Ovary (tissue), 9 donors: ENCODE data around the gene SLC39A11. TPM values are rescaled to one million over a fixed set of nuclear protein-coding genes. Genes with fewer than 3 reads are reported as not detected.

ENCODE experiments used
- DNase-seq, 5 donors: peaks; one replicate each; pipeline ENCODE4 v3.0.0-alpha.2; 2019 to 2020
- H3K27ac ChIP-seq, 2 donors: fragments of 200-600 bp; one replicate each; pipeline versions ENCODE4 v1.5.1 to v1.8.0; 2019 to 2022
- H3K27me3 ChIP-seq: fragments of 200-600 bp; one replicate; pipeline ENCODE4 v1.8.0; 2022
- H3K36me3 ChIP-seq: fragments of 200-600 bp; sonication (generic); one replicate; pipeline ENCODE4 v1.5.1; 2019
- H3K4me1 ChIP-seq: one replicate; pipeline ENCODE4 v1.8.1; 2013; ENCODE audit warnings: mild to moderate bottlenecking, moderate library complexity; ENCODE audit not compliant: insufficient read depth
- H3K4me3 ChIP-seq: fragments of 200-600 bp; sonication (generic); one replicate; pipeline ENCODE4 v1.5.1; 2017
- H3K9me3 ChIP-seq, 2 donors: fragments of 200-600 bp in 1 of 2; sonication (generic) in 1 of 2; one replicate each; pipeline versions ENCODE4 v1.5.1 to v1.8.1; 2013 to 2019; ENCODE audit warnings: mild to moderate bottlenecking in 1 of 2, moderate library complexity in 1 of 2
- EP300 ChIP-seq: sonication (generic); formaldehyde crosslinking; IDR thresholded peaks from one replicate; pipeline ENCODE4 v1.6.1; 2017; ENCODE audit warnings: antibody characterized with exemption
- POLR2A ChIP-seq: fragments of 450-650 bp; IDR thresholded peaks from one replicate; pipeline ENCODE4 v1.6.1; 2017; ENCODE audit warnings: antibody characterized with exemption, mild to moderate bottlenecking, moderate library complexity
- WGBS, 3 donors: extraction: QIAGEN DNeasy Blood & Tissue Kit in 1 of 3; methylation state at CpG; one replicate each; pipeline versions ENCODE4 v1.1.5 to v1.1.7; 2013 to 2017; 5-methylcytosine and 5-hydroxymethylcytosine counted together
- intact Hi-C, 4 donors: fragments of 100-400 bp; cut with DNase I; formaldehyde crosslinking; loops; one replicate each; pipeline versions ENCODE4 v1.11.0 to v1.15.1; 2022 to 2023
- polyA plus RNA-seq, 2 donors: library from polyadenylated mRNA; stranded (reverse); fragments of 200-250 nt in 1 of 2; fragments of 350-450 nt in 1 of 2; fragmentation: Illumina TruSeq in 1 of 2; extraction: RNeasy Lipid Tissue Mini Kit (QIAGEN cat#74804) in 1 of 2; gene quantifications; one replicate each; pipeline ENCODE4 v1.2.3, GENCODE V29; 2013 to 2014
- total RNA-seq, 7 donors: library from RNA; depleted of rRNA in 2 of 7; stranded (reverse); fragments of >200 nt in 2 of 7; fragmentation: NEBNext Ultra II Directional in 3 of 7; extraction: Animal tissue kit (Norgen Biotek cat#: 25700) in 3 of 7; gene quantifications; one replicate each; pipeline versions ENCODE4 v1.1.0 to v1.2.4, GENCODE V29; 2016 to 2023
- TF ChIP-seq, protein P1 (sequence below), 3 donors: fragments of 450-650 bp in 2 of 3; fragments of 200-600 bp in 1 of 3; IDR thresholded peaks; one replicate each; pipeline versions ENCODE4 v1.5.1 to v1.8.0; 2016 to 2022; ENCODE audit warnings: antibody characterized with exemption in 3 of 3, mild to moderate bottlenecking in 1 of 3
- donor health status: DM: no; HTN: no; CAD: no; lungs with moderate emphysema.
- donor health status: DM: no; HTN: no; CAD: no.
- donor health status: Bipolar disorder and iron deficiency.
- donor health status: DM: yes; HTN: yes; CAD: no.
- donor health status: DM: no; HTN: no; CAD: no.
- donor health status: DM: yes; HTN: yes; CAD: no.

The SLC39A11 gene
- total and polyA plus RNA-seq, 9 donors, result 4.0 to 21.2 (median 10.1) TPM

- Histone ChIP-seq H3K9me3 (no peaks in the 10 kb centered on the region), H3K4me1 (no peaks in the 10 kb centered on the region), H3K4me3 (no peak overlapping the region), H3K27ac (no peak overlapping the region), H3K36me3 (no peaks in the 10 kb centered on the region), H3K27me3 (no peaks in the 10 kb centered on the region)
- intact Hi-C loops, result no loop called here
- WGBS, 3 donors, result 70 to 79% (median 77%) methylated on average over 2 of the region's 2 CpGs
- DNase-seq, result no peak
- TF ChIP-seq POLR2A (no peak), EP300 (no peak)
- TF ChIP-seq, protein P1, sequence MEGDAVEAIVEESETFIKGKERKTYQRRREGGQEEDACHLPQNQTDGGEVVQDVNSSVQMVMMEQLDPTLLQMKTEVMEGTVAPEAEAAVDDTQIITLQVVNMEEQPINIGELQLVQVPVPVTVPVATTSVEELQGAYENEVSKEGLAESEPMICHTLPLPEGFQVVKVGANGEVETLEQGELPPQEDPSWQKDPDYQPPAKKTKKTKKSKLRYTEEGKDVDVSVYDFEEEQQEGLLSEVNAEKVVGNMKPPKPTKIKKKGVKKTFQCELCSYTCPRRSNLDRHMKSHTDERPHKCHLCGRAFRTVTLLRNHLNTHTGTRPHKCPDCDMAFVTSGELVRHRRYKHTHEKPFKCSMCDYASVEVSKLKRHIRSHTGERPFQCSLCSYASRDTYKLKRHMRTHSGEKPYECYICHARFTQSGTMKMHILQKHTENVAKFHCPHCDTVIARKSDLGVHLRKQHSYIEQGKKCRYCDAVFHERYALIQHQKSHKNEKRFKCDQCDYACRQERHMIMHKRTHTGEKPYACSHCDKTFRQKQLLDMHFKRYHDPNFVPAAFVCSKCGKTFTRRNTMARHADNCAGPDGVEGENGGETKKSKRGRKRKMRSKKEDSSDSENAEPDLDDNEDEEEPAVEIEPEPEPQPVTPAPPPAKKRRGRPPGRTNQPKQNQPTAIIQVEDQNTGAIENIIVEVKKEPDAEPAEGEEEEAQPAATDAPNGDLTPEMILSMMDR (IDR thresholded peaks at IDR 0.05), result no peak
Measured at GRCh38 chr17:72609501-72609900, 483.0 kb downstream of the SLC39A11 start.

- Histone ChIP-seq H3K36me3 (no peaks in the 10 kb centered on the region), H3K4me1 (no peaks in the 10 kb centered on the region), H3K27me3 (no peaks in the 10 kb centered on the region), H3K9me3 (no peaks in the 10 kb centered on the region), H3K4me3 (no peak overlapping the region), H3K27ac (no peak overlapping the region)
- 77 to 88% (median 81%) methylated on average over 2 of the region's 2 CpGs for WGBS, 3 donors
- intact Hi-C loops, result no loop called here
- TF ChIP-seq, protein P1 (IDR thresholded peaks at IDR 0.05), result no peak
- TF ChIP-seq POLR2A (no peak), EP300 (no peak)
- no peak for DNase-seq
Measured at GRCh38 chr17:72608436-72608835, 484.1 kb downstream of the SLC39A11 start.

DNA sequence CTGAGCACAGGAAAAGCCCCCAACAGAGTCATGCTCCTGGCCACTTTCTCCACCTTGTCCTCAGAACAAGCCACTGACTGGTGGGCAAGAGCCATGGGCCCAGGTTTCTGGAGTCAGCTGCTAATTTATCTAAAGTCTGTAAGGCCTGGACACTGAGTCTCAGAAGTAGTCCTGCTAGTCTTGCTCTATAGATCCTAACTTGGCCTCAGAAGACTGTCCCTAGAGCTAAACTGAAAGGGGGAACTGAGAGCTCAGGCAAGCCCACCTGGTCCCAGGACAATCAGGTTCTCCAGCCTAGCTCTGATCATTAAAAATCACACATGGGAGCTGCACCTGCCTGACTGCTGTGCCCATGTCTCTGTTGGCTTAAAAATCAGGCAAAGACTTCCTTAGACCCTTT is 485.8 kb downstream of the SLC39A11 start:
- Histone ChIP-seq H3K36me3 (no peaks in the 10 kb centered on the region), H3K27me3 (no peaks in the 10 kb centered on the region), H3K4me1 (no peaks in the 10 kb centered on the region), H3K4me3 (no peak overlapping the region), H3K27ac (no peak overlapping the region), H3K9me3 (no peaks in the 10 kb centered on the region)
- DNase-seq, result no peak
- intact Hi-C loops, result no loop called here
- no peak for TF ChIP-seq POLR2A
- TF ChIP-seq EP300, result no peak
- TF ChIP-seq, protein P1 (IDR thresholded peaks at IDR 0.05), result no peak

DNA sequence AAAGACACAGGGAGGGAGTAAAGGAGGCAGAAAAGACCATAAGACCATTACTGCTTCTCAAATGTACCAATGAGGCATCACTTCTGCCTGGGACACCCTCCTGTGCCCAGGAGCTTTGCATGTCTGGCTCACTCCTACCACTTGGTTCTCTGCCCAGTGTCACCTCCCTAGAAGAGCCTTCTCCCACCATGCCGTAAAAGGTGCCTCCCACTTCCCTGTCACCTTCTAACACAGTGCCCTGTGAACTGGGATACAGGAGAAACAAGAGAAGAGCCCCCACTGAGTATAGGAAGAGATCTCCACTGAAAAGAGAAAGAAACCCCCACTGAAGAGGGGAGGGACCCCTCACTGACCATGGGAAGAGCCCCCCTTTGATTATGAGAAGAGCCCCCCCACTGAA is 486.9 kb downstream of the SLC39A11 start:
- no peak for DNase-seq
- 13 to 79% (median 47%) methylated on average over 1 of the region's 1 CpG for WGBS, 3 donors
- Histone ChIP-seq H3K9me3 (no peaks in the 10 kb centered on the region), H3K27ac (no peak overlapping the region), H3K4me3 (no peak overlapping the region), H3K27me3 (no peaks in the 10 kb centered on the region), H3K36me3 (no peaks in the 10 kb centered on the region), H3K4me1 (no peaks in the 10 kb centered on the region)
- intact Hi-C loops, result no loop called here
- TF ChIP-seq POLR2A (no peak), EP300 (no peak)

DNA sequence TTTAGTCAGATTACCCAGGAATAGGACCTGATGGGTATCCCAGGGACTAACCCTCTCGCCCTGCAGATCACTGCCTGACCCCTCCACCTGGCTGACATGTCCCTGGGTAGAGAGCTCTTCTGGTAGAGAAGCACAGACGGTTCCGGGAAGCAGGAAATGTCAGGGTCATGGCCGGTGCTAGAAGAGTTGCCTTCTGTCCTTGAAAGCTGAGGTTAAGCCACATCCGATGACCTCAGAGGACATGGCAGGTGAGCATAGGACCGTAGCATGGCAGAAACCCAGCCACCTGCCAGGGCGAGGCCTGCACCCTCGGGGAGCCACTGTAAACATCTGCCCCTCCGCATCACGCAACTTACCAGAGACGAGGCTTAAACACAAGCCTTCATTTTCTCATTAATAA is 488.0 kb downstream of the SLC39A11 start:
- intact Hi-C loops, result no loop called here
- Histone ChIP-seq H3K9me3 (no peaks in the 10 kb centered on the region), H3K27ac (no peak overlapping the region), H3K4me1 (no peaks in the 10 kb centered on the region), H3K36me3 (no peaks in the 10 kb centered on the region), H3K27me3 (no peaks in the 10 kb centered on the region), H3K4me3 (no peak overlapping the region)
- TF ChIP-seq, protein P1 (IDR thresholded peaks at IDR 0.05), result no peak
- TF ChIP-seq EP300 (no peak), POLR2A (no peak)
- 52 to 76% (median 61%) methylated on average over 11 of the region's 11 CpGs for WGBS, 3 donors
- no peak for DNase-seq
